SU-DHL-6 (cell line): Measurements from ENCODE around the gene THBS3.

ENCODE experiments used
- H2AFZ ChIP-seq: fragments of 200-600 bp; sonication (generic); 2 replicates; pipeline ENCODE4 v1.6.1; 2014; ENCODE audit warnings: low read depth, mild to moderate bottlenecking, moderate library complexity, mixed read lengths, antibody characterized with exemption, low read length; ENCODE audit not compliant: severe bottlenecking
- H3F3A ChIP-seq: fragments of 200-600 bp; shearing (Covaris generic); 2 replicates; pipeline ENCODE4 v1.6.0; 2016; ENCODE audit warnings: antibody characterized with exemption, mild to moderate bottlenecking; ENCODE audit not compliant: insufficient read depth
- H3K27ac ChIP-seq: fragments of 200-600 bp; sonication (generic); 2 replicates; pipeline ENCODE4 v1.5.1; 2016; ENCODE audit warnings: low read depth, mild to moderate bottlenecking, low read length, moderate library complexity, mixed read lengths
- H3K27me3 ChIP-seq: fragments of 200-600 bp; sonication (generic), shearing (Covaris generic); 2 replicates; pipeline ENCODE4 v1.6.0; 2014; ENCODE audit warnings: mild to moderate bottlenecking, low read length
- H3K36me3 ChIP-seq: fragments of 200-600 bp; sonication (generic); 2 replicates; pipeline ENCODE4 v1.6.1; 2014; ENCODE audit warnings: mild to moderate bottlenecking, low read length, mixed read lengths
- H3K4me2 ChIP-seq: fragments of 300-600, 200-600 bp; shearing (Covaris generic), sonication (generic); 2 replicates; pipeline ENCODE4 v1.6.0; 2014; ENCODE audit warnings: low read length, low read depth, mild to moderate bottlenecking; ENCODE audit not compliant: poor library complexity, severe bottlenecking
- H3K4me3 ChIP-seq: fragments of 200-600 bp; sonication (generic); 2 replicates; pipeline ENCODE4 v1.5.1; 2014; ENCODE audit warnings: antibody characterized with exemption, low read length, mild to moderate bottlenecking, mixed read lengths; ENCODE audit not compliant: insufficient read depth, poor library complexity, severe bottlenecking
- H3K79me2 ChIP-seq: fragments of 200-600 bp; sonication (generic); 2 replicates; pipeline ENCODE4 v1.6.1; 2014; ENCODE audit warnings: mild to moderate bottlenecking, low read length, moderate library complexity; ENCODE audit not compliant: insufficient read depth
- H3K9ac ChIP-seq: fragments of 200-600 bp; sonication (generic); 2 replicates; pipeline ENCODE4 v1.7.0; 2014; ENCODE audit warnings: mild to moderate bottlenecking, low read length
- H3K9me2 ChIP-seq: fragments of 200-600 bp; sonication (generic); replicated peaks from 2 replicates; pipeline ENCODE4 v1.6.1; 2014; ENCODE audit warnings: low read length; ENCODE audit not compliant: insufficient read depth
- H3K9me3 ChIP-seq: fragments of 200-600 bp; sonication (generic); 2 replicates; pipeline ENCODE4 v1.6.1; 2014; ENCODE audit warnings: low read length, mixed read lengths; ENCODE audit not compliant: insufficient read depth
- H4K20me1 ChIP-seq: fragments of 200-600 bp; sonication (generic); 2 replicates; pipeline ENCODE4 v1.6.1; 2014; ENCODE audit warnings: low read depth, mild to moderate bottlenecking, antibody characterized with exemption, low read length, moderate library complexity, mixed read lengths
- EZH2phosphoT487 ChIP-seq: fragments of 200-600 bp; sonication (generic), shearing (Covaris generic); conservative IDR thresholded peaks from 2 replicates; pipeline ENCODE4 v1.6.1; 2018; ENCODE audit warnings: mild to moderate bottlenecking, antibody characterized with exemption, low read length, moderate library complexity, mixed read lengths
- TF ChIP-seq, protein P1 (sequence below): fragments of 200-600 bp; sonication (generic); IDR thresholded peaks from one replicate; pipeline ENCODE4 v1.5.1; 2017; ENCODE audit warnings: antibody characterized with exemption, mild to moderate bottlenecking, low read length, moderate library complexity; ENCODE audit not compliant: insufficient read depth, poor library complexity, severe bottlenecking

The THBS3 gene

DNA sequence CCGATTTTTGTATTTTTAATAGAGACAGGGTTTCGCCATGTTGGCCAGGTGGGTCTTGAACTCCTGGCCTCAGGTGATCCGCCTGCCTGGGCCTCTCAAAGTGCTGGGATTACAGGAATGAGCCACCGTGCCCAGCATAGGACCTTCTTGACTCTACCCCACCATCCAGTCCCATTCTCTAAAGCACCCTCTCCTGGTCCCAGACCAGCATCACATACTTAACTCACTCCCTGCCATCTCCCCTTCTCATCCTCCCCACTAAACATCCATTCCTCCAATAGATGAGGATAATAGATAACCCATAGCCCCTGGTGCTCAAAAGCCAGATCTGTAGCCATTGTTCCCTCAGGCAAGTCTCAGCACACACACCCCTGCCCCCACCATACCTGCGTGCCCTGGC, 45.5 kb upstream of the THBS3 start:
- no peaks in the 10 kb centered on the region for H3K36me3 ChIP-seq
- no peak overlapping the region for H2AFZ ChIP-seq
- peaks cover 14% of the 10 kb centered on the region; the same call in 1 of the 2 replicates for H3F3A ChIP-seq
- no peaks in the 10 kb centered on the region for H3K79me2 ChIP-seq
- no peaks in the 10 kb centered on the region for H3K9me3 ChIP-seq
- no peak overlapping the region for H3K4me3 ChIP-seq
- no peaks in the 10 kb centered on the region for H4K20me1 ChIP-seq
- H3K27ac ChIP-seq = peak overlapping the region; percentile 57; the same call in 1 of the 2 replicates
- TF ChIP-seq, protein P1, sequence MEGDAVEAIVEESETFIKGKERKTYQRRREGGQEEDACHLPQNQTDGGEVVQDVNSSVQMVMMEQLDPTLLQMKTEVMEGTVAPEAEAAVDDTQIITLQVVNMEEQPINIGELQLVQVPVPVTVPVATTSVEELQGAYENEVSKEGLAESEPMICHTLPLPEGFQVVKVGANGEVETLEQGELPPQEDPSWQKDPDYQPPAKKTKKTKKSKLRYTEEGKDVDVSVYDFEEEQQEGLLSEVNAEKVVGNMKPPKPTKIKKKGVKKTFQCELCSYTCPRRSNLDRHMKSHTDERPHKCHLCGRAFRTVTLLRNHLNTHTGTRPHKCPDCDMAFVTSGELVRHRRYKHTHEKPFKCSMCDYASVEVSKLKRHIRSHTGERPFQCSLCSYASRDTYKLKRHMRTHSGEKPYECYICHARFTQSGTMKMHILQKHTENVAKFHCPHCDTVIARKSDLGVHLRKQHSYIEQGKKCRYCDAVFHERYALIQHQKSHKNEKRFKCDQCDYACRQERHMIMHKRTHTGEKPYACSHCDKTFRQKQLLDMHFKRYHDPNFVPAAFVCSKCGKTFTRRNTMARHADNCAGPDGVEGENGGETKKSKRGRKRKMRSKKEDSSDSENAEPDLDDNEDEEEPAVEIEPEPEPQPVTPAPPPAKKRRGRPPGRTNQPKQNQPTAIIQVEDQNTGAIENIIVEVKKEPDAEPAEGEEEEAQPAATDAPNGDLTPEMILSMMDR = no peak
- TF ChIP-seq EZH2phosphoT487 = no peak
- H3K27me3 ChIP-seq = no peaks in the 10 kb centered on the region
- H3K4me2 ChIP-seq = peak overlapping the region; percentile 51
- H3K9ac ChIP-seq = peak overlapping the region; percentile 76; the same call in 1 of the 2 replicates
- no peaks in the 10 kb centered on the region for H3K9me2 ChIP-seq

DNA sequence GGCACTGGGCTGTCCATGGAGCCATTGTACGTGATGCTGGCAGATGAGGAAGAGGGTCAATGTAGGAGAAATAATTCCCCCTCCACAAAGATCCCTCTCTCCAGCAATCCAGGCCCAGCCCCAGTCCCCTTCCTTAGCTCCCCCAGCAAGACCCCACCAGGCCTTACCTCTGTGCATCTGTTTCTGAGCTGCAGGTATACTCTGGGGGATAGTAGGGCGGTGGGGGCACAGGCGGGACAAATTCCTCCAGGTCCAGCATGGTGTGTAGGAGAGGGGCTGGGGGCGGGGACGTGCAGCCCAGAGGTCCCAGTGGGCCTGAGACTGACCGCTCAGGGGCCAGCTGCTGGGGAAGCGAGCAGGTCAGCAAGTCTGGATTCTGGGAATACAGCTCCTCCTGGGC, 43.9 kb upstream of the THBS3 start:
- Histone ChIP-seq H3K9me3 (no peaks in the 10 kb centered on the region), H2AFZ (no peak overlapping the region), H3K4me2 (peak overlapping the region; percentile 47), H3K9me2 (no peaks in the 10 kb centered on the region), H3K4me3 (no peak overlapping the region), H4K20me1 (no peaks in the 10 kb centered on the region), H3K27ac (peak overlapping the region; percentile 57; the same call in 1 of the 2 replicates), H3F3A (peaks cover 22% of the 10 kb centered on the region; the same call in 1 of the 2 replicates), H3K27me3 (no peaks in the 10 kb centered on the region), H3K79me2 (no peaks in the 10 kb centered on the region), H3K36me3 (no peaks in the 10 kb centered on the region), H3K9ac (0 out of 2 replicates have a peak overlapping the region, but pooled peaks have one; percentile 56)
- TF ChIP-seq, protein P1 = no peak
- TF ChIP-seq EZH2phosphoT487 = no peak

DNA sequence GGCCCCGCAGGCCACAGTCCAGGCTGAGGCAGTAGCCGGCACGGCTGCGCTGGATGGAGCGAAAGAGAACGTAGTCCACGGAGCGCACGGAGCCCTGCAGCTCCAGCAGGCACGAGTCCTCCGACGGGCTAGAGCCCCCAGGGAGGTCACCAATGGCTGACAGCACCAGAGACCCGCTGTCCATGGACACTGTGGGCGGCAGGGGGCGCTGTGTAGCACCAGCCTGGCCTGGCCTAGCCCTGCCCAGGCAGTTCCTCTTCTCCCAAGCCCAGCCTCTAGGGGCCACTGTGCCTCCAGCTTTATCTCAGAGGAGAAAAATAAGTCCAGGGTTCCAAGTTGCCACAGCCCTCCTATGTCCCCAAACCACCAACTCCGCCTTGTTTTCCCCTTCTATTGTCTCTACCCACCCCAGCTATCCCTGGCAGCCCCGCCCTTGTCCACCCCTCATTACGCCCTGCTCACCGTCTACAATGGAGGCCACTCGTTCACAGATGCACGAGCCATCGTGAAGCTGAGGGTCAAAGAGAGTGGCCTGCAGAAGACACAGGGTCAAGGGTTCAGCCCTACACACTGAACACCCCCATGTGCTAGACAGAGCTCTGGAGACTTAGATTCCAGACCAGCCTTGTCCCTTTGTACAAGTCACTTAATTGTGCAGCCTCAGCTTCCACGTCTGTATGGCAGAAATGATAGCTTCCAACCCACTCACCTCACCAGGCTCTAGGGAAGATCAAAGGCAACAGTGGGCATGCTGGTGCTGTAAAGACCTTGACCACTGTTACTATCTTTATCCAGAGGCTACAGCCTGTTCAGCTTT, 43.1 kb upstream of the THBS3 start:
- Histone ChIP-seq H3K27ac (peak overlapping the region; percentile 85), H3K9ac (peak overlapping the region; percentile 56), H3K36me3 (no peaks in the 10 kb centered on the region), H3K9me2 (no peaks in the 10 kb centered on the region), H3K4me2 (peak overlapping the region; percentile 72), H4K20me1 (no peaks in the 10 kb centered on the region), H3K79me2 (no peaks in the 10 kb centered on the region), H3K27me3 (no peaks in the 10 kb centered on the region), H3F3A (peaks cover 27% of the 10 kb centered on the region; the same call in 1 of the 2 replicates), H2AFZ (peak overlapping the region; percentile 70), H3K4me3 (peak overlapping the region; percentile 49), H3K9me3 (no peaks in the 10 kb centered on the region)
- TF ChIP-seq EZH2phosphoT487 = no peak
- TF ChIP-seq, protein P1 = peak; percentile 99
